NCI-H2107 treated with DMSO at 0.1 percent for 48 hours (cell line): ENCODE results near the gene PHF1.

Source experiments
- DNase-seq: peaks from one replicate; lab custom pipeline; 2025; ENCODE audit not compliant: unreplicated experiment; lab: John Stamatoyannopoulos, UW

Gene PHF1

DNA sequence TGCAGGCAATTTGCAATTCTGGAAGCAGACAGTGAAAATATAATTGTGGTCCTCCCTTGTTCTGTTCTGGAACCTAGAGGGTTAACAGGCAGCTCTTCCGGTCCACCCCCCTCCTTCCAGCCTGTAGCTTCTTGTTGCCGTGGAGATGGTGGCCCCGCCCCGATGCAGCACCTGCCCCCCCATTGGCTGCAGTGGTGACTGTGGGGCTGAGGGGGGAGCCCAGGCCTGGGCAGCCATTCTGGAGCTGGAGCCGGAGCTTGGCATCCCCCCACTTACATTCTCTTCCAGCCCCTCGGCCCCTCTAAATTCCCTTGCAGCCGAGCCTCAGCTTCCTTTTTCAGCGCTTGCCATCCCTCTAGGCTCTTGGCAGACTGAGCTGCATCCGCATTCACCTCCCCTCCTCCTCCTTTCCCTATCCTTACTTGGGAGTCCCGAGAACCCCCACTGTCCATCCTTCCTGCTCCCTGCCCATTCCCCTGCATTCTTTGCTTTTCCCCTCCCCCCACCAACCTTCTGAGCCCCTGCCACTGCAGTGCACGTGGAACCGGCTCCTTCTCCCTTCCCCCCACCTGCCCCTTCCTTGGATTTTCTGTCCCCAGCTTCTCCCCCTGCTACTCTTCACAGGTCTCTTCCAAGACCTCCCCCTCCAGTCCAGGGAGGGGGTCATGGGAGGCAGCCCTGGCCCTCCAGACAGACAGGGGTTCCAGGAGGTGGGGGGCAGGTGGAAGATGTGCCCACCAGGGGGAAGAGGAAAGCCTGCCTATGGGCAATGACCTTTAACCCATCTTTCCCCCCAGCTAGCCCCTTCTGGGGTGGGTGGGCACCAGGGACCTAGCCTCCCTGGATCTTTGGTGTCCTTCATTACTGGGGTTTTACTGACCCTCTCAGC, 20.4 kb downstream of the PHF1 start:
- no peak for DNase-seq

DNA sequence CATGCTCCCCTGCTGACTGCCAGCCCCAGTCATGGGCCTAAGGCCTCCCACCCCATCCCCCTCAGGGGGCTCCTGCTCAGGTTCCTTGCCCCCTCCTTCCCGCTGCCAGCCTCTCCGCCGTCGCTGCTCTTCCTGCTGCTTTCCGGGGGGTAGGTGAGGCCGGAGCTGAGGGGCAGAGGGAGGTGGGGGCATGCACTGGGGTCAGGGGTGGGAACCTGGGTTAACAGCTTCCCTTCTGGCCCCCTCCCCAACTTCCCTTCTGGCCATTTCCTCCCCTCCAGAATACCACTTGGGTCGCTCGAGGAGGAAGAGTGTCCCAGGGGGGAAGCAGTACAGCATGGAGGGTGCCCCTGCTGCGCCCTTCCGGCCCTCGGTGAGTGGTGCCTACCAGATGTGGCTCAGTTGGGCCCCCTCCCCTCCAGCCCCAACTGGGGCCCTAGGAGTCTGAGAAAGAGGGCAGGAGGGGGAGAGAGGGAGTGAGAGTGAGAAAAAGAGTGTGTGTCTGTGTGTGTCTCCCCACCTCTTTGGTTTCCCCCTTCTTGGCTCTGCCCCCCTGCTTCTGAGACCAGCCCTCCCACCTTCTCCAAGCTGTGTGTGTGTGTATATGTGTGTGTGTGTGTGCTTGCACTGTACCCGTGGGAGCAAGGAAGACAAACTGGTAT, 21.2 kb downstream of the PHF1 start:
- no peak for DNase-seq

DNA sequence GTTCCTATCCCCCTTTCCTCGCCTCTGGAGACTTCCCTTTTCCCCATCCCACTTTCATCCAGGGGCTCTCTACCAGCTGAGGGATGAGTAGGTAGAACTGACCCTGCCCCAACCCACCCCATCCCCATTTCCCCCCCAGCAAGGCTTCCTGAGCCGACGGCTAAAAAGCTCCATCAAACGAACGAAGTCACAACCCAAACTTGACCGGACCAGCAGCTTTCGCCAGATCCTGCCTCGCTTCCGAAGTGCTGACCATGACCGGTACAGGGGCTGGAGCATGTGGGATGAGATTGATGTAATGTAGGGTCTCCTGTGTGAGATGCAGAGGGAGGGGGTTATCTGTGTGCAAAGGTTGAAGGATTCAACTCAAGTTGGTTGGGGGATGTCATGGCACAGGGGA, 21.7 kb downstream of the PHF1 start:
- DNase-seq, result no peak

DNA sequence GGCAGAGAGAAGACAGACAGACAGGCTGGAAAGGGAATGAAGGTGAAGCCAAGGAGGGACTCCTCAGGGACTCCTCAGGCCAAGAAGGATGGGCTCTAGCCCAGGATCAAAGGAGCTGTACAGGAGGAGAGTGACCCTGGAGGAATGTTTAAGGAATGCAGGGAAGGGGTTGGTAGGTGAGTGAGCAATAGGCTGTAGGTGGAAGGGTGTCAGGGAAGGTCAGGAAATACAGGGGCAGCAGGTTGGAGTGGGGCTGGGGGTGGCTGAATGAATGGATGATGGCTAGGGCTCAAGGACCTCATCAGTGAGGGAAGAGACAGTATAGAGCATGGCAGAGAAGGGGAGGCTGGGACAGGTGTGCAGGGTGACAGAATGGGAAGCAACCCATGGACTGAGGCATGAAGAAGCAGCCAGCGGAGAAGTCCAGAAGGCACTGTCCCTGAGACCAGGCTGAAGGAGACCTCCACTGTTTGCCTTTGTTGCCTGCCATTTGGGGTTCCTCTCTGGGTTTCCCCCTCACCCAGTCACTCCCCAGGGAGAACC, 22.3 kb downstream of the PHF1 start:
- DNase-seq, result no peak

DNA sequence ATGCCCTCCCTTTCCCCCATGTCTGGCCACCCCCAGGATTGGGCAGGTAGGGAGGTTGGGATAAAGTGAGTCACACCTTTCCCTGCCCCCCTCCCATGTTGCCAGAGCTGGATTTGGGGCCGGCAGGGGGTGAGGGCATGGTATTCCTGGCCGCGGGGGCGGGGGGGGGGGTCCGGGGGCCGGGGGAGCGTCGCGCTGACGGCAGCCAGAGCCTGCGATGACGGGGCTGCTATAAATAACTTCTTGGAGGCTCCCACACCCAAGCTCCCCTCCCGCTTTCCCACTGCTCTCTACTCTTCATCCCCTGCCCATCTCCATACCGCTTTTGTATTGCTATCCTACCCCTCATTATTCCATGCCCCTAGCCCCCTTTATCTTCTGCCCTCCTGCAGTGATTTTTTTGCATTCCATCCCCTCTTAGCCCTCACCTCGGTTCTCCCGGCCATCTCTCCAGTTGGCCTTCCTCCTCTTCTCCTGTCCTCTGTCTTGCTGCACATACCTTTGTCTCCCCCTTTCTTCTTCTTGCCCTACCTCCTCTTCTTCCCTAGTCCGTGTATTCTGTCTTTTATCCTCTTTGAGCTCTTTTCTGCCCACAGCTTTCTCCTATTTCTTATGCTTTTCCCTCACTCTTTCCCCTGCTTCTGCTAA, 22.9 kb downstream of the PHF1 start:
- no peak for DNase-seq

DNA sequence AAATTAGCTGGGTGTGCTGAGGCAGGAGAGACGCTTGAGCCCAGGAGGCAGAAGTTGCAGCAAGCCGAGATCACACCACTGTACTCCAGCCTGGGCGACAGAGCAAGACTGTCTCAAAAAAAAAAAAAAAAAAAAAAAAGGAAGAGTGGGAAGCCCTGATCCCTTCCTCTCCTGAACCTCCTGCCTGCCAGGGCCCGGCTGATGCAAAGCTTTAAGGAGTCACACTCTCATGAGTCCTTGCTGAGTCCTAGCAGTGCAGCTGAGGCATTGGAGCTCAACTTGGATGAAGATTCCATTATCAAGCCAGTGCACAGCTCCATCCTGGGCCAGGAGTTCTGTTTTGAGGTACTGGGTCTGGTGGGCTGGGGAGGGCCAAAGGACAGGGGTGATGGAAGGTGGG, 24.1 kb downstream of the PHF1 start:
- DNase-seq, result no peak

DNA sequence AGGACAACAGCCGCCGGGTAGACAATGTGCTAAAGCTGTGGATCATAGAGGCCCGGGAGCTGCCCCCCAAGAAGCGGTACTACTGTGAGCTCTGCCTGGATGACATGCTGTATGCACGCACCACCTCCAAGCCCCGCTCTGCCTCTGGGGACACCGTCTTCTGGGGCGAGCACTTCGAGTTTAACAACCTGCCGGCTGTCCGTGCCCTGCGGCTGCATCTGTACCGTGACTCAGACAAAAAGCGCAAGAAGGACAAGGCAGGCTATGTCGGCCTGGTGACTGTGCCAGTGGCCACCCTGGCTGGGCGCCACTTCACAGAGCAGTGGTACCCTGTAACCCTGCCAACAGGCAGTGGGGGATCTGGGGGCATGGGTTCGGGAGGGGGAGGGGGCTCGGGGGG, 26.9 kb downstream of the PHF1 start:
- no peak for DNase-seq

DNA sequence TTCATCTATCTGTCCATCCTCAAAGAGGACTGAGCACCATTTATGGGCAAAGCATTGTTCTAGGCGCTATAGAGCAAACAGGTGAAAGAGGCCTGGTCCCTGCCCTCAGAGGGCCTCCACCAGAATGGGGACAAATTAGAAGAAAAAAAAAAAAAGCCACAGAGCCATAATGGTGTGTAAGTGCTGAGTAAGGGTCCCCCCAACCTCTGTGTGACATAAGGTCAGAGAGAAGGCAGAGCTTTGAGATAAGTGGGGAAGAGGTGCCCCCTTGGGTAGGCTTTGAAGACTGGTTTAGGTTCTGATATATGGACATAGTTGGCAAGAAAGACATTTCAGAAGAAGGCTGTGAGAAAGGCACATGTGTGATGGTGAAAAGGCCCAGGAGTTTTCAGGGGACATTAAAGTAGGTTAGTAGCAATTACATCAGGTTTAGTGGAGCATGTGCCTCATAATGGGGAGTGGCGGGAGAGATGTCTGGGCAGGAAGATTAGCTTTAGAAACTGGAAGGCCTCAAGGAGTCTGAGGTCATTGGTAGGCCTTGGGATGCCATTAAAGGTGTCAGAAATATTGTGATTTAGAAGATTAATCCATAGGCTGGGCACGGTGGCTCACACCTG, 28.3 kb downstream of the PHF1 start:
- DNase-seq, result no peak

DNA sequence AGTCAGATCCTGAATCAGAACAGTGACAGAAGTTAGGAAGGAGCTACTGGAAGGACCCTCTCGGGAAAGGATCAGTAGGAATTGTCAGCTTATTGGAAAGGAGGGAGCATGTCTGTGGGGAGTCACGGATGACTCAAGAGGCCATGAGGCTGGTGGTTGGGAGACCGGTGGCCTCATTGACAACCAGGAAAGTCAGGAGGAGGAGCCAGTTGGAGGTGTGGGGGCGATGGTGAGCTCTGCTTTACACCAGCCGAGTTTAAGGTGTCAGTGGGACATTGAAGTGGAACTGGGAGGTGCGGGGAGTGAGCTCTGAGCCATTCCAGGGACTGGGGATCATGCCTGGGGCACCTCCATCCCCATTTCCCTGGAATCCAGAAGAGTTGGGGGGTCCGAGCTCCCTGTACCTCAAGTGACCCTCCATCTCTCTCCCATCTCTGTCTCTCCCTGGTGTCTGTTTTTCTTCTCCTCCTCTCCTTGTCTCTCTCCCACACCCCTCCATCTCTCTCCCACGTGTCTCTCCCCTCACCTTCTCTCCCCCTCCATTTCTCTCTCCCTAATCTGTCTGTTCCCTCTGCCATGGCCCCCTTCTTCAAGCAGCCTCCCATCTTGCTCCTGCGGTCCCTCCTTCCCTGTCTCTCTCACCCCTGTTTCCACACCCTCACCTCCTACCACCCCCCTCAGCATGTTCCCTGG, 29.3 kb downstream of the PHF1 start:
- DNase-seq, result no peak

DNA sequence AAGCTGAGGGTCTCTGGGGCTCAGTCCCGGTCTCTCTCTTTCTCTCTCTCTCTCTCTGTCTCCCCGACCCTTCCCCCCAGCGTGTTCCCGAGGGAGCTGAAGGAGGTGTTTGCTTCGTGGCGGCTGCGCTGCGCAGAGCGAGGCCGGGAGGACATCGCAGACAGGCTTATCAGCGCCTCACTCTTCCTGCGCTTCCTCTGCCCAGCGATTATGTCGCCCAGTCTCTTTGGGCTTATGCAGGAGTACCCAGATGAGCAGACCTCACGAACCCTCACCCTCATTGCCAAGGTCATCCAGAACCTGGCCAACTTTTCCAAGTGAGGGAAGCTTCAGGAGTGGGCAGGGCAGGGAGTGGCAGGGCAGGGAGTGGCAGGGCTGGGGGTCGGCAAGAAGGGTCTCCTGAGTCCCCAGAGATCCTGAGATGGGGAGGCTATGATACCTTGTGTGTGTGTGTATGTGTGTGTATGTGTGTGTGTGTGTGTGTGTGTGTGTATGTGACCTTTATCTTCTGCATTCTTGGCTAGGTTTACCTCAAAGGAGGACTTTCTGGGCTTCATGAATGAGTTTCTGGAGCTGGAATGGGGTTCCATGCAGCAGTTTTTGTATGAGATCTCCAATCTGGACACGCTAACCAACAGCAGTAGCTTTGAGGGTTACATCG, 30.0 kb downstream of the PHF1 start:
- DNase-seq, result no peak

DNA sequence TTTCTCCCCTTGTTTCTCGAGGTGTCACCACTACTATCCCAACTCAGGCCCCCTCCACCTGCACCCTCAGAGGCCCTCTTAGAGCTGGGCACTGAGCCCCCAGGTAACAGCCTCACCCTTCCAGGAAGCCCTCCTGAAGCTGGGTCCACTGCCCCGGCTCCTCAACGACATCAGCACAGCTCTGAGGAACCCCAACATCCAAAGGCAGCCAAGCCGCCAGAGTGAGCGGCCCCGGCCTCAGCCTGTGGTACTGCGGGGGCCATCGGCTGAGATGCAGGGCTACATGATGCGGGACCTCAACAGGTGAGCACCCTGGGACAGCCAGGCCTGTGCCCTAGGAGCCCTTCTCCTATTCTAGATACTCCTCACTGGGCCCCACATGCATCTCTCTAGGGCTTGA, 30.6 kb downstream of the PHF1 start:
- DNase-seq, result no peak

DNA sequence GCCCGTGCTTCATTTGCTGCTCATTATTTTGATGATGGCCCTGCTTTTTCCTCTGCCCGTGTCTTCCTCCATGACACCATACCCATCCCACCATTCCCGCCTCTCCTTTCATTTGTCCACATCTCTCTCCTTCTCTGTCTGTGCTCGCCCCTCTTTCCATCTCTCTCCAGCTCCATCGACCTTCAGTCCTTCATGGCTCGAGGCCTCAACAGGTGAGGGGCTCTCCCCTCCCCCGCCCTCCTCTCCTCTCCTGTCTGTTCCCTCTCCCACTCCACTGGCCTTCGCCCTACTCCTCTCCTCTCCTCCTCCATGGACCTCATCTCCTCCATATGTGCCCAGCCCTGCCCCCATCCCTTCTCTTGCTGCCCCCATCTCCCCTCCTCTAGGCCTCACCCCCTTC, 31.5 kb downstream of the PHF1 start:
- no peak for DNase-seq

DNA sequence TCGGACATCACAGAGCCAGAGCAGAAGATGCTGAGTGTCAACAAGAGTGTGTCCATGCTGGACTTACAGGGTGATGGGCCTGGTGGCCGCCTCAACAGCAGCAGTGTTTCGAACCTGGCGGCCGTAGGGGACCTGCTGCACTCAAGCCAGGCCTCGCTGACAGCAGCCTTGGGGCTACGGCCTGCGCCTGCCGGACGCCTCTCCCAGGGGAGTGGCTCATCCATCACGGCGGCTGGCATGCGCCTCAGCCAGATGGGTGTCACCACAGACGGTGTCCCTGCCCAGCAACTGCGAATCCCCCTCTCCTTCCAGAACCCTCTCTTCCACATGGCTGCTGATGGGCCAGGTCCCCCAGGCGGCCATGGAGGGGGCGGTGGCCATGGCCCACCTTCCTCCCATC, 32.2 kb downstream of the PHF1 start:
- DNase-seq, result no peak

DNA sequence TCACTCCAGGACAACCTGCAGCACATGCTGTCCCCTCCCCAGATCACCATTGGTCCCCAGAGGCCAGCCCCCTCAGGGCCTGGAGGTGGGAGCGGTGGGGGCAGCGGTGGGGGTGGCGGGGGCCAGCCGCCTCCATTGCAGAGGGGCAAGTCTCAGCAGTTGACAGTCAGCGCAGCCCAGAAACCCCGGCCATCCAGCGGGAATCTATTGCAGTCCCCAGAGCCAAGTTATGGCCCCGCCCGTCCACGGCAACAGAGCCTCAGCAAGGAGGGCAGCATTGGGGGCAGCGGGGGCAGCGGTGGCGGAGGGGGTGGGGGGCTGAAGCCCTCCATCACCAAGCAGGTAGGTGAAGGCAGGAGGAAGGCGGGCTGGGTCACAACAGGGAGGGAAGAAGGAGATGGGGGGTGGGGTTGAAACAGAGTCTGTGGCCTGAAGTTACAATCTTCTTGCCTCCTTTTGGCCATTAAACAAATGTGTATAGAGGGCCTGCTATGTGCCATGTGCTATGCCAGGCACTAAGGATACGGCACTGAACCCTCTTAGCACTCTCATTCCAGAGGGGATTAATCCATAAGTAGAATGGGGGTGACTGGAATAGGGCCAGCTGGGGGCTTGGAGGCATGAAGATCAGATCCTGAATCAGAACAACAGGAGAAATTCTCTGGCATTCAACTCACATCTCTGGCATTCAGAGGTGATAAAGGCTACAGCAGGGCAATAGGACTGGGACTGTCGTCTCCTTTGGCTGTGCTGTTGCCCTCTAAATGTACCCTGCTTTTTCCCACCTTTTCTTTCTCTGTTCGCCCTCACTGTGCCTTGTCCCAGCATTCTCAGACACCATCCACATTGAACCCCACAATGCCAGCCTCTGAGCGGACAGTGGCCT, 33.0 kb downstream of the PHF1 start:
- no peak for DNase-seq

DNA sequence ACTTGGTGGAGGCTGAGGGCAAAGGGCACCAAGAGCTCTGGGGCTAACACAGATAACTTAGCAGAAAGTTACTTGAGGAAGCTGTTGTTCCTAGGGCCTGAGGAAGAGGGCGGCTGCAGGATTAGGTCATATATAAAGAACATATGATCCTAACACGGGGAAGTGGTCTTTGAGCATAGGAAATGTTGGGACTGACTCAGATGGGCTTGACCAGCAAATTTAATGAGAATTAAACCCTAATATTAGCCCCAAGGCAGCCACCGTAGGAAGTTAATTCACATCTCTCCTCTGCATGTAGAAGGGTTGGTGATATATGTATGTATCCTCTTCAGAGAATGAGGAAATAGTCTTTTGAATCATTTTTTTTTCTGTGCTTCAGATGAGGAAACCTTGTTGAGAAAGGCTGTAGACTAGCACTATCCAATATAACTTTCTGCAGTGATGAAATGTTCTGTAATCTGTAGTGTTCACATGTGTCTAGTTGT, 34.3 kb downstream of the PHF1 start:
- no peak for DNase-seq

DNA sequence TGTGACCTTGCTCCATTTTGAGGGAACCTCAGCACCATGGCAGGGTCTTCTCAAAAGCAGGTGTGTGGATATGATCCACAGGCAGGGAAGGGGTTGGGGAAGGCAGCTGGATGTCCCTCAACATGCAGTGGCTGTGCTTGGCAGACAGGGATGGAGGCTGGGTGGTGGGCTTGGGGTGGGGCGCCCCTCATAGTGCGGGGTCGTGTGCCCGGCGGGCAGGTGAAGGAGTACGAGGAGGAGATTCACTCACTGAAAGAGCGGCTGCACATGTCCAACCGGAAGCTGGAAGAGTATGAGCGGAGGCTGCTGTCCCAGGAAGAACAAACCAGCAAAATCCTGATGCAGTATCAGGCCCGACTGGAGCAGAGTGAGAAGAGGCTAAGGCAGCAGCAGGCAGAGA, 35.5 kb downstream of the PHF1 start:
- DNase-seq, result no peak

DNA sequence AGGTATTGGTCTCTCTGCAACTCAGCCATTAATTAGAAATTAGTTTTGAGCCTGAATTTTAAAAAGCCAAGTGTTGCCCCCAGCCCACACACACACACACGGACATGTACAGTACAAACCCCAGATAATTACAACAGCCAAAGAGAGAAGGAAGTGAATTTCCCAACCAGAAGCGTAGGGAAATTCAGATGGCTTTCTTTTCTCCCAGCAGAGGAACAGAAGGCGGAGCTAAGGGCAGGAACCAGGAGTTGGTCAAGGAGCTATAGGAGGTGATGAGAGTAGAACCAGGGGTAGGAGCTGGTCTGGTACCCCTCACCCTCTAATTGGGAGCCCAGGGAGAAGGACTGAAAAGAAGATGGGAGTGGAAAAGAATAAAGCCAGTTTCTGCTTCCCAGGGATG, 39.6 kb downstream of the PHF1 start:
- no peak for DNase-seq

DNA sequence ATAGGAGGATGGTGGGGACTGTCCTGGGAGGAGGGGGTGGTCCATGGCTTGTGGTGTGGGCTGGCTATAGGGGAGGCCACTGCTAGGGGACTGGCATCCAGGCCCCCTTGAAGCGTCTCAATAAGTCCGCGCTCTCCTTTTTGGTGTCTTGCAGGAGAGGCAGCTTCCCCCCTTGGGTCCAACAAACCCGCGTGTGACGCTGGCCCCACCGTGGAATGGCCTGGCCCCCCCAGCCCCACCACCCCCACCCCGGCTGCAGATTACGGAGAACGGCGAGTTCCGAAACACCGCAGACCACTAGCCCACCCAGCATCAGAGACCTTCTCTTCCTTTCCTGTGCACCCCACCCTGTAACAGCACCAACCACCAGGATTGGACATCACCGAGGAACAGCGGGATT, 40.8 kb downstream of the PHF1 start:
- DNase-seq, result no peak

DNA sequence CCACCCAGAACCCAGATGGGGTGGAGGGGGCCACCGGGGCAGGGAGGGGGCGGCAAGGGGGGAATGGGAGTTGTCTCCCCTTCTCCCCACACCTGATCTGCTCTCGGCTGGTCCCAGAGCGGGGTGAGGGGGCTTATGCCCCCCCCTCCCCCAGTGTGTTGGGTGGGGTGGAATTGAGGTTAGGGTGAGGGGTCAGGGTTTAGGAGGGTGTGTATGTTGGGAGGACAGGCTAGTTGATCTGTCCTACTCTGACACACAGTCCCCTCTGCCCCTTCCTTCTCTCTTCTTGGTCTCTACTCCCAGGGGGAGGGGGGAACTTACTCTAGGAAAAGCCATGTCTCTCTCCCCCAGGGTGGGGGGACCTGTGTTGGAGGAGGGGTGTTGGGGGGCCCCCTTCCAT, 41.7 kb downstream of the PHF1 start:
- DNase-seq, result no peak
